ENCODE data around the gene KMT2B. TPM values are rescaled to one million over a fixed set of nuclear protein-coding genes. Genes with fewer than 3 reads are reported as not detected.

KMT2B gene
- total RNA-seq, 1 experiment from 2014 or later, result 32.2 TPM

DNA sequence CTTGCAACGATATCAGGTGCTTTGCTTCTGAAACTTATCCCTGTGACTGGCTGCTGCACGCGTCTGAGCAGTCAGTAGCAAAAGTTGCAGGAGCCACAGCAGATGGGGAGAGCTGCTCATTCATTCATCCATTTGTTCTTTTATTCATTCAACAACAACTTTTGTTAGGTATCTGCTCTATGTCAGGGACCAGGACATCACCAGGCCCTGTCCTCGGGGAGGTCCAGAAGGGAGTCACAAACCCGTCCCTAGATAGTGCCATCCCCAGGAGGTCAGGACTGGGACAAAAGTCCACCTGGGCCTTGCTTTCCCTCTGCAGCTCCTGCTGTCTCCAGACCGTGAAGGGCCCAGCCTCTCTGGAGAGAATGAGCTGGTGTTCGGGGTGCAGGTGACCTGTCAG is 60.2 kb downstream of the KMT2B start:
- Histone ChIP-seq H3K27ac (no peak overlapping the region), H3K79me2 (ENCODE audit: low read depth) (no peaks in the 10 kb centered on the region), H3K36me3 (ENCODE audit: low read depth) (no peaks in the 10 kb centered on the region), H3K9me3 (ENCODE audit: insufficient read depth, low read depth) (no peaks in the 10 kb centered on the region), H3K4me3 (no peak overlapping the region), H3K9me2 (ENCODE audit: insufficient read depth) (no peaks in the 10 kb centered on the region), H3K27me3 (ENCODE audit: insufficient read depth, low read depth) (no peaks in the 10 kb centered on the region), H3F3A (ENCODE audit: insufficient read depth, low read depth) (0 out of 2 replicates have a peak, but pooled peaks cover 7% of the 10 kb centered on the region), H3K4me1 (replicated peaks; ENCODE audit: insufficient read depth) (no peaks in the 10 kb centered on the region), H4K20me1 (ENCODE audit: insufficient read depth) (no peaks in the 10 kb centered on the region), H3K4me2 (no peak overlapping the region), H2AFZ (no peak overlapping the region)
- no TSS peak for BruUV-seq (replicated peaks)
- intact Hi-C loops (cut with micrococcal nuclease; ENCODE audit: unreplicated experiment), result no loop called here
- POLR2A ChIA-PET (ENCODE audit: unreplicated experiment), result interaction anchor here (0.6 kb wide), 1 partner anchor 76 kb away, joined by 3 read pairs; no protein-coding TSS in a partner anchor
- DNase-seq, result no peak
- TF ChIP-seq, protein P1, sequence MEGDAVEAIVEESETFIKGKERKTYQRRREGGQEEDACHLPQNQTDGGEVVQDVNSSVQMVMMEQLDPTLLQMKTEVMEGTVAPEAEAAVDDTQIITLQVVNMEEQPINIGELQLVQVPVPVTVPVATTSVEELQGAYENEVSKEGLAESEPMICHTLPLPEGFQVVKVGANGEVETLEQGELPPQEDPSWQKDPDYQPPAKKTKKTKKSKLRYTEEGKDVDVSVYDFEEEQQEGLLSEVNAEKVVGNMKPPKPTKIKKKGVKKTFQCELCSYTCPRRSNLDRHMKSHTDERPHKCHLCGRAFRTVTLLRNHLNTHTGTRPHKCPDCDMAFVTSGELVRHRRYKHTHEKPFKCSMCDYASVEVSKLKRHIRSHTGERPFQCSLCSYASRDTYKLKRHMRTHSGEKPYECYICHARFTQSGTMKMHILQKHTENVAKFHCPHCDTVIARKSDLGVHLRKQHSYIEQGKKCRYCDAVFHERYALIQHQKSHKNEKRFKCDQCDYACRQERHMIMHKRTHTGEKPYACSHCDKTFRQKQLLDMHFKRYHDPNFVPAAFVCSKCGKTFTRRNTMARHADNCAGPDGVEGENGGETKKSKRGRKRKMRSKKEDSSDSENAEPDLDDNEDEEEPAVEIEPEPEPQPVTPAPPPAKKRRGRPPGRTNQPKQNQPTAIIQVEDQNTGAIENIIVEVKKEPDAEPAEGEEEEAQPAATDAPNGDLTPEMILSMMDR (conservative IDR thresholded peaks at IDR 0.05), result no peak
- TF ChIP-seq EZH2 (IDR thresholded peaks at IDR 0.05; ENCODE audit: low read depth), result no peak
- CTCF ChIA-PET, result no interaction called here

DNA sequence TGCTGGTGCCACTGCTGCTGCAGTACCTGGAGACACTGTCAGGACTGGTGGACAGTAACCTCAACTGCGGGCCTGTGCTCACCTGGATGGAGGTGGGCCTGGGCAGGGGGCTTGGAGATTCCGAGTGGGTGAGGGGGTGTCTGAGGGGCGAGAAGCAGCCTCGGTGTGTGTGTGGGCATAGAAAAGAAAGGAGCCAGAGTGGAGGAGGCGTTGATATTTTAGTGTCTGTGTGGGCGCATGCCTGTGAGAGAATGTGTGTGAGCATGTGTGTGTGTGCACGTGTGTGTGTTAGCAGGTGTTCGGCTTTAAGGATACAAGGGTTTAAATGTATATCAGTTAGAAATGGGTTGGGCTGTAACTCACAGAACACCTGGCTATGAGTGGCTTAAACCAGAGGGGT is 61.2 kb downstream of the KMT2B start:
- TF ChIP-seq, protein P1 (conservative IDR thresholded peaks at IDR 0.05), result no peak
- no peak for TF ChIP-seq EZH2 (IDR thresholded peaks at IDR 0.05; ENCODE audit: low read depth)
- Histone ChIP-seq H3K4me3 (no peak overlapping the region), H3K9me2 (ENCODE audit: insufficient read depth) (no peaks in the 10 kb centered on the region), H3F3A (ENCODE audit: insufficient read depth, low read depth) (0 out of 2 replicates have a peak, but pooled peaks cover 9% of the 10 kb centered on the region), H3K27me3 (ENCODE audit: insufficient read depth, low read depth) (no peaks in the 10 kb centered on the region; the same call in 1 of the 2 replicates), H3K36me3 (ENCODE audit: low read depth) (no peaks in the 10 kb centered on the region), H3K79me2 (ENCODE audit: low read depth) (no peaks in the 10 kb centered on the region), H3K9me3 (ENCODE audit: insufficient read depth, low read depth) (no peaks in the 10 kb centered on the region), H3K4me1 (replicated peaks; ENCODE audit: insufficient read depth) (no peaks in the 10 kb centered on the region), H3K4me2 (no peak overlapping the region), H2AFZ (no peak overlapping the region), H4K20me1 (ENCODE audit: insufficient read depth) (no peaks in the 10 kb centered on the region), H3K27ac (no peak overlapping the region)
- no peak for DNase-seq
- intact Hi-C loops (cut with micrococcal nuclease; ENCODE audit: unreplicated experiment), result no loop called here
- CTCF ChIA-PET, result no interaction called here
- no TSS peak for BruUV-seq (replicated peaks)
- POLR2A ChIA-PET (ENCODE audit: unreplicated experiment), result no interaction called here

DNA sequence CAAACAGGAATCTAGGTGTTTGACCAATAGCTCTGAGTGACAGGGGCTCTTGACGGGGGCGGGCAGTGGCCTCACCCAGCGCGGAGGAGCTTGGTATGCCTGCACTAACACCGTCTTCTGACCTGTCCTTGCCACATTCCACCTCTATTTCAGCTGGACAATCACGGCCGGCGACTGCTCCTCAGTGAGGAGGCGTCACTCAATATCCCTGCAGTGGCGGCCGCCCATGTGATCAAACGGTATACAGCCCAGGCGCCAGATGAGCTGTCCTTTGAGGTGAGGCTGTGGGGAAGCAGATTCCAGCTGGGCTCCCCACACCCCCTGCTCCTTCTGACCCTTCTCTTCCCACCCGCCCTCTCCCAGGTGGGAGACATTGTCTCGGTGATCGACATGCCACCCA is 62.3 kb downstream of the KMT2B start:
- BruUV-seq (replicated peaks), result no TSS peak
- Histone ChIP-seq H3K27me3 (ENCODE audit: insufficient read depth, low read depth) (no peaks in the 10 kb centered on the region; the same call in 1 of the 2 replicates), H3K4me1 (replicated peaks; ENCODE audit: insufficient read depth) (no peaks in the 10 kb centered on the region), H3K4me2 (no peak overlapping the region), H3K79me2 (ENCODE audit: low read depth) (no peaks in the 10 kb centered on the region), H4K20me1 (ENCODE audit: insufficient read depth) (no peaks in the 10 kb centered on the region), H2AFZ (no peak overlapping the region), H3K9me2 (ENCODE audit: insufficient read depth) (no peaks in the 10 kb centered on the region), H3K4me3 (no peak overlapping the region), H3K27ac (no peak overlapping the region), H3K9me3 (ENCODE audit: insufficient read depth, low read depth) (no peaks in the 10 kb centered on the region), H3F3A (ENCODE audit: insufficient read depth, low read depth) (0 out of 2 replicates have a peak, but pooled peaks cover 9% of the 10 kb centered on the region), H3K36me3 (ENCODE audit: low read depth) (no peaks in the 10 kb centered on the region)
- ChIA-PET POLR2A (ENCODE audit: unreplicated experiment) (no interaction called here), CTCF (no interaction called here)
- no peak for TF ChIP-seq EZH2 (IDR thresholded peaks at IDR 0.05; ENCODE audit: low read depth)
- TF ChIP-seq, protein P1 (conservative IDR thresholded peaks at IDR 0.05), result no peak
- intact Hi-C loops (cut with micrococcal nuclease; ENCODE audit: unreplicated experiment), result no loop called here
- no peak for DNase-seq

Measured in PC-9 (cell line).